ENCODE results near the gene COL26A1. TPM values are rescaled to one million over a fixed set of nuclear protein-coding genes. Genes with fewer than 3 reads are reported as not detected.

Gene COL26A1
- total RNA-seq, 1 experiment from 2014 or later = 0.43 TPM

- no peak for TF ChIP-seq EZH2 (IDR thresholded peaks at IDR 0.05; ENCODE audit: borderline replicate concordance, low read depth, low read length, poor library complexity, severe bottlenecking)
- TF ChIP-seq CTCF (conservative IDR thresholded peaks at IDR 0.05; ENCODE audit: low read depth, low read length) = no peak
- CTCF ChIA-PET = no interaction called here
- Histone ChIP-seq H3K9me3 (ENCODE audit: low read depth, low read length, poor library complexity, severe bottlenecking) (peaks cover 31% of the 10 kb centered on the region), H3K4me1 (ENCODE audit: insufficient read depth, low read length, poor library complexity, severe bottlenecking) (peaks cover 14% of the 10 kb centered on the region), H3K27me3 (replicated peaks; ENCODE audit: insufficient read depth, low read depth, low read length, poor library complexity) (no peaks in the 10 kb centered on the region), H3K27ac (ENCODE audit: low read depth, low read length, poor library complexity, severe bottlenecking) (no peak overlapping the region), H3K36me3 (ENCODE audit: insufficient read depth, low read length, poor library complexity, severe bottlenecking) (no peaks in the 10 kb centered on the region), H3K4me3 (ENCODE audit: low read depth, low read length, poor library complexity, severe bottlenecking) (no peak overlapping the region)
- intact Hi-C loops (cut with micrococcal nuclease; ENCODE audit: unreplicated experiment) = no loop called here
- BruUV-seq (replicated peaks) = no TSS peak
- no peak for DNase-seq (ENCODE audit: low spot score)
- POLR2A ChIA-PET (ENCODE audit: low non-redundant PET) = no interaction called here
Observed at GRCh38 chr7:101575168-101575567, 212.5 kb downstream of the COL26A1 start.

DNA sequence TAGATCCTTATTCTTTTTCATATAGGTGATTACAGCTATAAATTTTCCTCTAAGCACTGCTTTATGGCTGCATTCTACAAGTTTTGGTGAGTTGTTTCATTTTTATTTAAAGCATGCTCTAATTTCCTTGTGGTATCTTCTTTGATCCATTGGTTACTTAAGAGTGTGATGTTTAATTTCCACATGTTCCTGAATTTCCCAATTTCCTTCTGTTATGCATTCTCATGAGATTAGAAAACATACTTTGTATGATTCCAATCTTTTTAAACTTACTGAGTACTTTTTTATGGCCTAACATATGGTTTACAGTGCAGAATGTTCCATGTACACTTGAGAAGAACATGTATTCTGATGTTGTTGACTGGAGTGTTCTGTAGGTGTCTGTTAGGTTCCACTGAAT lies 213.0 kb downstream of the COL26A1 start:
- Histone ChIP-seq H3K27ac (ENCODE audit: low read depth, low read length, poor library complexity, severe bottlenecking) (no peak overlapping the region), H3K4me3 (ENCODE audit: low read depth, low read length, poor library complexity, severe bottlenecking) (no peak overlapping the region), H3K36me3 (ENCODE audit: insufficient read depth, low read length, poor library complexity, severe bottlenecking) (no peaks in the 10 kb centered on the region), H3K27me3 (replicated peaks; ENCODE audit: insufficient read depth, low read depth, low read length, poor library complexity) (no peaks in the 10 kb centered on the region), H3K9me3 (ENCODE audit: low read depth, low read length, poor library complexity, severe bottlenecking) (peaks cover 26% of the 10 kb centered on the region), H3K4me1 (ENCODE audit: insufficient read depth, low read length, poor library complexity, severe bottlenecking) (peaks cover 14% of the 10 kb centered on the region)
- POLR2A ChIA-PET (ENCODE audit: low non-redundant PET) = no interaction called here
- DNase-seq (ENCODE audit: low spot score) = no peak
- no TSS peak for BruUV-seq (replicated peaks)
- CTCF ChIA-PET = no interaction called here
- TF ChIP-seq CTCF (conservative IDR thresholded peaks at IDR 0.05; ENCODE audit: low read depth, low read length) = no peak
- no peak for TF ChIP-seq EZH2 (IDR thresholded peaks at IDR 0.05; ENCODE audit: borderline replicate concordance, low read depth, low read length, poor library complexity, severe bottlenecking)
- intact Hi-C loops (cut with micrococcal nuclease; ENCODE audit: unreplicated experiment) = no loop called here

DNA sequence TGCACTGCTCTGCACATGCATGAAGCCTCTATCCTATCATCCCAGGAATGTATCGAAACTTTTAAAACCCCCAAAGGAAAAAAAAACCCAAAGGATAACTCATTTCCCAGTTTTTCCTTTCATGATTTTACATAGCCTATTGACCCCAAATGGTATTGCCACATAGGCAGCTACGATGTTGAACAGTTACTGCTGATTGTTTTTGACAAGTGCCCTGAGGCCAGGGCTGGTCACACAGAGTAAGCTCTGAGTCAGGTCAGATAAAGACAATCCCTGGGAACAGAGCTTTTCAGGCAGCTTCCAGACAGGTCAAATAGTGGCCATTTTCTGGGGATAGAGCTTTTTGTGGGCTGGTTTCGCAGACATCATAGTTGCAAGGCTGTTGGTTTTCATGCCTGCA lies 214.3 kb downstream of the COL26A1 start:
- TF ChIP-seq CTCF (conservative IDR thresholded peaks at IDR 0.05; ENCODE audit: low read depth, low read length) (no peak), EZH2 (IDR thresholded peaks at IDR 0.05; ENCODE audit: borderline replicate concordance, low read depth, low read length, poor library complexity, severe bottlenecking) (no peak)
- no peak overlapping the region for H3K27ac ChIP-seq (ENCODE audit: low read depth, low read length, poor library complexity, severe bottlenecking)
- no TSS peak for BruUV-seq (replicated peaks)
- ChIA-PET POLR2A (ENCODE audit: low non-redundant PET) (no interaction called here), CTCF (no interaction called here)
- H3K4me3 ChIP-seq (ENCODE audit: low read depth, low read length, poor library complexity, severe bottlenecking) = no peak overlapping the region
- peaks cover 17% of the 10 kb centered on the region for H3K9me3 ChIP-seq (ENCODE audit: low read depth, low read length, poor library complexity, severe bottlenecking)
- no peak for DNase-seq (ENCODE audit: low spot score)
- no peaks in the 10 kb centered on the region for H3K27me3 ChIP-seq (replicated peaks; ENCODE audit: insufficient read depth, low read depth, low read length, poor library complexity)
- no peaks in the 10 kb centered on the region for H3K36me3 ChIP-seq (ENCODE audit: insufficient read depth, low read length, poor library complexity, severe bottlenecking)
- H3K4me1 ChIP-seq (ENCODE audit: insufficient read depth, low read length, poor library complexity, severe bottlenecking) = peaks cover 14% of the 10 kb centered on the region
- intact Hi-C loops (cut with micrococcal nuclease; ENCODE audit: unreplicated experiment) = no loop called here

Data from A673 (cell line).